Measurements from ENCODE around the gene VOPP1.
"Not testable (repeated sequence)": the region's sequence is repeated elsewhere in the genome, so short reads cannot be mapped to it uniquely, and the experiment has no call there.

VOPP1 gene

GRCh38 chr7:55488216-55488615, 84.1 kb downstream of the VOPP1 start:
- DNase-seq (ENCODE audit: low spot score), result no peak

GRCh38 chr7:55486991-55487390, 85.3 kb downstream of the VOPP1 start:
- DNase-seq (ENCODE audit: low spot score), result no peak

- no peak for DNase-seq (ENCODE audit: low spot score)
Measured at GRCh38 chr7:55486192-55486590, 86.1 kb downstream of the VOPP1 start.

GRCh38 chr7:55485501-55486191, 86.7 kb downstream of the VOPP1 start:
- DNase-seq (ENCODE audit: low spot score), result no peak

- no peak for DNase-seq (ENCODE audit: low spot score)
Measured at GRCh38 chr7:55484834-55485233, 87.5 kb downstream of the VOPP1 start.

- DNase-seq (ENCODE audit: low spot score), result no peak
Measured at GRCh38 chr7:55484241-55484640, 88.1 kb downstream of the VOPP1 start.

GRCh38 chr7:55483046-55483445, 89.3 kb downstream of the VOPP1 start:
- DNase-seq (ENCODE audit: low spot score), result no peak

GRCh38 chr7:55481155-55481554, 91.1 kb downstream of the VOPP1 start:
- DNase-seq (ENCODE audit: low spot score), result no peak

GRCh38 chr7:55478700-55479099, 93.6 kb downstream of the VOPP1 start:
- no peak for DNase-seq (ENCODE audit: low spot score)

GRCh38 chr7:55477781-55478374, 94.4 kb downstream of the VOPP1 start:
- DNase-seq (ENCODE audit: low spot score), result no peak

GRCh38 chr7:55476852-55477780, 95.2 kb downstream of the VOPP1 start:
- DNase-seq (ENCODE audit: low spot score), result no peak

GRCh38 chr7:55475855-55476803, 96.2 kb downstream of the VOPP1 start:
- no peak for DNase-seq (ENCODE audit: low spot score)

- no peak for DNase-seq (ENCODE audit: low spot score)
Measured at GRCh38 chr7:55474944-55475854, 97.1 kb downstream of the VOPP1 start.

GRCh38 chr7:55473932-55474331, 98.4 kb downstream of the VOPP1 start:
- no peak for DNase-seq (ENCODE audit: low spot score)

- no peak for DNase-seq (ENCODE audit: low spot score)
Measured at GRCh38 chr7:55472928-55473725, 99.2 kb downstream of the VOPP1 start.

- DNase-seq (ENCODE audit: low spot score), result not testable (repeated sequence)
Measured at GRCh38 chr7:55472406-55472805, 99.9 kb downstream of the VOPP1 start.

- not testable (repeated sequence) for DNase-seq (ENCODE audit: low spot score)
Measured at GRCh38 chr7:55471594-55471993, 100.7 kb downstream of the VOPP1 start.

- DNase-seq (ENCODE audit: low spot score), result no peak
Measured at GRCh38 chr7:55470261-55470660, 102.0 kb downstream of the VOPP1 start.

GRCh38 chr7:55469721-55470120, 102.6 kb downstream of the VOPP1 start:
- no peak for DNase-seq (ENCODE audit: low spot score)

- no peak for DNase-seq (ENCODE audit: low spot score)
Measured at GRCh38 chr7:55469271-55469681, 103.0 kb downstream of the VOPP1 start.

All from COLO829 (cell line).